Astrocyte of the cerebellum (primary cell): ENCODE data around the gene TMEM164.

Source experiments
- DNase-seq: peaks from one replicate; pipeline ENCODE4 v3.0.0-alpha.2; 2011; ENCODE audit warnings: low read depth
- H3K4me3 ChIP-seq: 2 replicates; pipeline ENCODE4 v1.5.1; 2011; ENCODE audit warnings: mild to moderate bottlenecking, low read depth, low read length, moderate library complexity
- CTCF ChIP-seq: IDR thresholded peaks from 2 replicates; pipeline ENCODE4 v1.5.1; 2012; ENCODE audit warnings: low read length, low read depth, moderate library complexity, mild to moderate bottlenecking; ENCODE audit errors: missing control alignments
- in situ Hi-C: cut with HindIII; loops from 2 replicates; pipeline ENCODE4 v1.10.0; 2017; ENCODE audit warnings: low sequenced_read_pairs

TMEM164 gene

GRCh38 chrX:110119480-110119879 is 116.6 kb downstream of the TMEM164 start:
- no peak for TF ChIP-seq CTCF
- DNase-seq = no peak

GRCh38 chrX:110120025-110120424 is 117.1 kb downstream of the TMEM164 start:
- DNase-seq = no peak
- in situ Hi-C loops = no loop called here
- TF ChIP-seq CTCF = no peak
- H3K4me3 ChIP-seq = no peak overlapping the region

More at GRCh38 chrX:110119480-110119879, 116.6 kb downstream of the TMEM164 start:
- in situ Hi-C loops = no loop called here
- H3K4me3 ChIP-seq = no peak overlapping the region

DNA sequence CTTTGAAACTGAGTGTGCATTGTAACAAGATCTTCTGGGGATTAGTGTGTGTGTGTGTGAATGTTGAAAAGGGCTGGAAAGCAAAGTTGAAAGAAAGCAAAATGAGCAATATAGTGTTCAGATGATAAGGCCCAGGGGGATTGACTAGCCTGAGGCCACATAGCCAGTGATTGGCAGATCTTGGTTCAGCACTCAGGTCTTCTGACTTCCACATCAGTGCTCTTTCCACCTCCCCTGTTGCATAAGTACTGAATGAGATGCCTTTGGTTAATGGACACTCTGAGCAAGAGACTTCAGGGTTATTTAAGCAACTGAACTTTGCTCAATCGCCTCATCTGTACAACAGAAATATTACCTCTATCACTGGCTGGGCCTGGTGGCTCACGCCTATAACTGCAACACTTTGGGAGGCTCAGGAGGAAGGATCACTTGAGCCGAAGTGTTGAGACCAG is 120.4 kb downstream of the TMEM164 start:
- H3K4me3 ChIP-seq = no peak overlapping the region
- no peak for DNase-seq
- in situ Hi-C loops = no loop called here
- no peak for TF ChIP-seq CTCF

DNA sequence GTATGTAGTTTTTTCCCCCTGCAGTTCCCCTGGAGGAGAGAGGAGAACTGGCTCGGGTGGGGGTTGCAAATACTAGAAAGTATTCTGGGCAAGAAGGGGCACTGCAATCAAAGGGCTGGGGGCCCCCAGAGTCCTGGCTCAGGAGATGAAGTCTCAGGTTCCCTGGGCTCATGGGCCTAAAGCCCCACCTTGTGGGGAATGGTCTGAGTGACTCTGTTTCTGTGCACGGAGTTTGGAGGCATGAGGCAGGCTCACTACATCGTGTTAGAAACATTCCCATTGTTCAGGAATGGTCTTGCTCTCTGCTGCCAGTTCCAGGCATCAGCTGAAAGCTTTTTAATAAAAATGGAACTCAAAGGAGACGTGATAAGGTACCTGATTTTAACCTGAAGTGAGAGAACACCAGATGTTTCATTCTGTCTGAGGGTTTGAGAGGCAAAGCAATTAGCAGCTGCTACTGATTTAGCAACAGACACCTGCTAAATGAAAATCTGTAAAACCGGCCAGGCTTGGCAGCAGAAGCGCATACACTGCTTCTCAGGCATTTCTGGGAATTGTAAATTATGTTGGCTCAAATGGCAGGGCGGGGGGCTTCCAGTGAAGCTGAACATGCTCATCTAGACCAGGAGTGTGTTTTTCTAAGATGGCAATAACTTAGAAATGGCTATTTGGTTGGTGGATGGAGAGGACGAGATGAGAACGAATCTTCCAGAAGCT is 122.7 kb downstream of the TMEM164 start:
- H3K4me3 ChIP-seq = no peak overlapping the region
- TF ChIP-seq CTCF = peak; percentile 59
- no peak for DNase-seq
- in situ Hi-C loops = no loop called here

DNA sequence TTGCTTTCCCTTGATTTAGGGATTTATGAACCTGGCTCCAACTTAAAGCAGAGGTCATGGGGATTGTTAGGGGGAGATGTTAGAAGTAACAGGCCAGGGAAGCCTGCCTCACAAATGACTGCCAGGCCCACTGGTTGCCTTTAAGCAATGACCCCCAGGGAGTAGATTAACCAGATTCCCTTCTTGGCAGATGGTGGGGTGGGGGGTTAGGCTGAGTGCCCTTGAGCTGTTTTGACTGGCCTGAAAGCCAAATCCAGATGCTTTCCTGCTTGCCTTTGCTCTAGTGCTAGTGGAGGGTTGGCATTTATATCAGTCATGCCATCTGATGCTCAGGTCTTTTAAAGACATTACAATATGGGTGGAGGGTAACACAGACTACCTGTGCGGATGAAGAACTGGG is 128.1 kb downstream of the TMEM164 start:
- TF ChIP-seq CTCF = no peak
- in situ Hi-C loops = no loop called here

DNA sequence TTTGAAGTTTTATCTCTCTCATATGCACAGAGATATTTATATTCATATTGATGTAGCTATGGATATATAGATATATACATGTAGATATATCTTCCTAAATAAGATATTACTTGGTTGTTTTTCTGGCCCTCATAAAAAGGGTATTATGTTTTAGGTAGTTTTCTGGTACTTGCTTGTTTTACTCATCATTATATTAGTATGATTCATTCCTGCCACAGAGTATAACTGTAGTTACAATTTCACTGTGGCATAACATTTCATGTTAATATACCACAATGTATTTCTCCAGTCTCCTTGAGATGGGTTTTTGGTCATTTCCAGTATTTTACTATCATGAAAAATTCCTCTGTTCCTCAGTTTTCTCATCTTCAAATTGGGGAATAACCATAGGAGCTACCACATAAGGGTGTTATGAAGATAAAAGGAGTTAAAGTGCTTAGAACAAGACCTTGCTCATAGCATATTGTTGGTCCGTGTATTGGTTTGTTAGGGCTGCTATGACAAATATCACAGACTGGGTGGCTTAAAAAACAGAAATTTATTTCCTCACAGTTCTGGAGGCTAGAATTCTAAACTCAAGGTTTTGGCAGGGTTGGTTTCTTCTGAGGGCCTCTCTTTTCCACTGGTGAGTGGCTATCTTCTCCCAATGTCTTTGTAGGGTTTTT is 129.7 kb downstream of the TMEM164 start:
- in situ Hi-C loops = no loop called here
- no peak for TF ChIP-seq CTCF
- no peak for DNase-seq
- no peak overlapping the region for H3K4me3 ChIP-seq

More for the DNA sequence above, 128.1 kb downstream of the TMEM164 start:
- no peak for DNase-seq
- H3K4me3 ChIP-seq = no peak overlapping the region
